ENCODE results near the gene SP100.

SP100 gene

GRCh38 chr2:230589025-230589424 lies 173.0 kb downstream of the SP100 start:
- Histone ChIP-seq H3K36me3 (ENCODE audit: control insufficient read depth in 1 of 2, insufficient read depth in 2 of 2, low read depth in 1 of 2, low read length in 2 of 2) (no peaks in the 10 kb centered on the region), H3K14ac (ENCODE audit: low read length in 2 of 2) (no peak overlapping the region), H4K91ac (ENCODE audit: low read length) (no peak overlapping the region), H3K23ac (ENCODE audit: low read length in 2 of 2) (no peak overlapping the region), H3K79me1 (replicated peaks; ENCODE audit: low read length, poor library complexity, severe bottlenecking) (no peaks in the 10 kb centered on the region), H4K8ac (ENCODE audit: low read length) (no peak overlapping the region), H3K27ac (ENCODE audit: low read length, poor library complexity, severe bottlenecking) (no peak overlapping the region), H3K9me3 (ENCODE audit: control insufficient read depth, low read length) (no peaks in the 10 kb centered on the region), H2AFZ (ENCODE audit: low read depth, low read length) (no peak overlapping the region), H3K4me1 (ENCODE audit: control insufficient read depth, insufficient read depth, low read depth, low read length) (no peaks in the 10 kb centered on the region), H3K4me3 (ENCODE audit: insufficient read depth in 1 of 2, low read depth in 1 of 2, low read length in 2 of 2) (no peak overlapping the region), H2BK15ac (ENCODE audit: low read depth, poor library complexity, severe bottlenecking) (no peak overlapping the region), H3K9ac (ENCODE audit: low read length) (no peak overlapping the region), H3K27me3 (ENCODE audit: control insufficient read depth in 1 of 2, insufficient read depth in 1 of 2, low read length in 2 of 2) (peaks cover 0 to 8% of the 10 kb centered on the region in 2 experiments), H3K18ac (ENCODE audit: low read depth in 1 of 2, low read length in 2 of 2) (no peak overlapping the region), H3K4ac (ENCODE audit: low read depth in 1 of 2, low read length in 2 of 2) (no peak overlapping the region), H2BK5ac (ENCODE audit: low read depth, low read length, poor library complexity, severe bottlenecking) (no peak overlapping the region), H3K4me2 (ENCODE audit: low read length, poor library complexity, severe bottlenecking) (no peak overlapping the region), H2BK12ac (ENCODE audit: low read length in 2 of 2) (no peak overlapping the region), H2AK5ac (ENCODE audit: low read length, severe bottlenecking) (no peak overlapping the region), H2BK120ac (ENCODE audit: low read depth, low read length) (no peak overlapping the region)
- 60% methylated on average over 3 of the region's 3 CpGs for WGBS
- DNase-seq: no peak

GRCh38 chr2:230589497-230590015 lies 173.6 kb downstream of the SP100 start:
- H2AFZ ChIP-seq (ENCODE audit: low read depth, low read length): no peak overlapping the region
- H3K27me3 ChIP-seq (ENCODE audit: control insufficient read depth in 1 of 2, insufficient read depth in 1 of 2, low read length in 2 of 2): peaks cover 0 to 8% of the 10 kb centered on the region in 2 experiments
- H2BK5ac ChIP-seq (ENCODE audit: low read depth, low read length, poor library complexity, severe bottlenecking): no peak overlapping the region
- no peaks in the 10 kb centered on the region for H3K9me3 ChIP-seq (ENCODE audit: control insufficient read depth, low read length)
- H3K36me3 ChIP-seq (ENCODE audit: control insufficient read depth in 1 of 2, insufficient read depth in 2 of 2, low read depth in 1 of 2, low read length in 2 of 2): no peaks in the 10 kb centered on the region
- no peak overlapping the region for H2BK12ac ChIP-seq (ENCODE audit: low read length in 2 of 2)
- WGBS: 97% methylated on average over 1 of the region's 3 CpGs
- no peak overlapping the region for H3K4ac ChIP-seq (ENCODE audit: low read depth in 1 of 2, low read length in 2 of 2)
- no peak overlapping the region for H3K4me2 ChIP-seq (ENCODE audit: low read length, poor library complexity, severe bottlenecking)
- no peaks in the 10 kb centered on the region for H3K79me1 ChIP-seq (replicated peaks; ENCODE audit: low read length, poor library complexity, severe bottlenecking)
- no peak overlapping the region for H2AK5ac ChIP-seq (ENCODE audit: low read length, severe bottlenecking)
- H4K91ac ChIP-seq (ENCODE audit: low read length): no peak overlapping the region
- H3K23ac ChIP-seq (ENCODE audit: low read length in 2 of 2): no peak overlapping the region
- no peak overlapping the region for H3K18ac ChIP-seq (ENCODE audit: low read depth in 1 of 2, low read length in 2 of 2)
- H3K27ac ChIP-seq (ENCODE audit: low read length, poor library complexity, severe bottlenecking): no peak overlapping the region
- DNase-seq: no peak
- H3K9ac ChIP-seq (ENCODE audit: low read length): no peak overlapping the region
- H3K4me3 ChIP-seq (ENCODE audit: insufficient read depth in 1 of 2, low read depth in 1 of 2, low read length in 2 of 2): no peak overlapping the region
- no peak overlapping the region for H4K8ac ChIP-seq (ENCODE audit: low read length)
- H3K14ac ChIP-seq (ENCODE audit: low read length in 2 of 2): no peak overlapping the region
- H3K4me1 ChIP-seq (ENCODE audit: control insufficient read depth, insufficient read depth, low read depth, low read length): no peaks in the 10 kb centered on the region
- no peak overlapping the region for H2BK120ac ChIP-seq (ENCODE audit: low read depth, low read length)
- H2BK15ac ChIP-seq (ENCODE audit: low read depth, poor library complexity, severe bottlenecking): no peak overlapping the region

- H3K79me1 ChIP-seq (replicated peaks; ENCODE audit: low read length, poor library complexity, severe bottlenecking): no peaks in the 10 kb centered on the region
- H3K4ac ChIP-seq (ENCODE audit: low read depth in 1 of 2, low read length in 2 of 2): no peak overlapping the region
- H3K9me3 ChIP-seq (ENCODE audit: control insufficient read depth, low read length): no peaks in the 10 kb centered on the region
- H2BK12ac ChIP-seq (ENCODE audit: low read length in 2 of 2): no peak overlapping the region
- no peak overlapping the region for H4K91ac ChIP-seq (ENCODE audit: low read length)
- no peak overlapping the region for H4K8ac ChIP-seq (ENCODE audit: low read length)
- H2BK15ac ChIP-seq (ENCODE audit: low read depth, poor library complexity, severe bottlenecking): no peak overlapping the region
- H2BK120ac ChIP-seq (ENCODE audit: low read depth, low read length): no peak overlapping the region
- H3K36me3 ChIP-seq (ENCODE audit: control insufficient read depth in 1 of 2, insufficient read depth in 2 of 2, low read depth in 1 of 2, low read length in 2 of 2): no peaks in the 10 kb centered on the region
- H3K4me2 ChIP-seq (ENCODE audit: low read length, poor library complexity, severe bottlenecking): no peak overlapping the region
- H3K27ac ChIP-seq (ENCODE audit: low read length, poor library complexity, severe bottlenecking): no peak overlapping the region
- H3K4me3 ChIP-seq (ENCODE audit: insufficient read depth in 1 of 2, low read depth in 1 of 2, low read length in 2 of 2): no peak overlapping the region
- H3K9ac ChIP-seq (ENCODE audit: low read length): no peak overlapping the region
- H3K18ac ChIP-seq (ENCODE audit: low read depth in 1 of 2, low read length in 2 of 2): no peak overlapping the region
- 78% methylated on average over 2 of the region's 3 CpGs for WGBS
- DNase-seq: no peak
- H2AK5ac ChIP-seq (ENCODE audit: low read length, severe bottlenecking): no peak overlapping the region
- H3K27me3 ChIP-seq (ENCODE audit: control insufficient read depth in 1 of 2, insufficient read depth in 1 of 2, low read length in 2 of 2): peaks cover 0 to 8% of the 10 kb centered on the region in 2 experiments
- H2BK5ac ChIP-seq (ENCODE audit: low read depth, low read length, poor library complexity, severe bottlenecking): no peak overlapping the region
- H2AFZ ChIP-seq (ENCODE audit: low read depth, low read length): no peak overlapping the region
- H3K23ac ChIP-seq (ENCODE audit: low read length in 2 of 2): no peak overlapping the region
- no peak overlapping the region for H3K14ac ChIP-seq (ENCODE audit: low read length in 2 of 2)
- H3K4me1 ChIP-seq (ENCODE audit: control insufficient read depth, insufficient read depth, low read depth, low read length): no peaks in the 10 kb centered on the region
These were observed 174.3 kb downstream of the SP100 start for GRCh38 chr2:230590333-230590732.

- Histone ChIP-seq H2BK120ac (ENCODE audit: low read depth, low read length) (no peak overlapping the region), H3K27me3 (ENCODE audit: control insufficient read depth in 1 of 2, insufficient read depth in 1 of 2, low read length in 2 of 2) (peaks cover 0 to 8% of the 10 kb centered on the region in 2 experiments), H3K4me1 (ENCODE audit: control insufficient read depth, insufficient read depth, low read depth, low read length) (no peaks in the 10 kb centered on the region), H3K36me3 (ENCODE audit: control insufficient read depth in 1 of 2, insufficient read depth in 2 of 2, low read depth in 1 of 2, low read length in 2 of 2) (no peaks in the 10 kb centered on the region), H4K91ac (ENCODE audit: low read length) (no peak overlapping the region), H3K4ac (ENCODE audit: low read depth in 1 of 2, low read length in 2 of 2) (no peak overlapping the region), H2AK5ac (ENCODE audit: low read length, severe bottlenecking) (no peak overlapping the region), H2BK15ac (ENCODE audit: low read depth, poor library complexity, severe bottlenecking) (no peak overlapping the region), H2AFZ (ENCODE audit: low read depth, low read length) (no peak overlapping the region), H3K18ac (ENCODE audit: low read depth in 1 of 2, low read length in 2 of 2) (no peak overlapping the region), H3K9ac (ENCODE audit: low read length) (no peak overlapping the region), H2BK5ac (ENCODE audit: low read depth, low read length, poor library complexity, severe bottlenecking) (no peak overlapping the region), H4K8ac (ENCODE audit: low read length) (no peak overlapping the region), H3K4me3 (ENCODE audit: insufficient read depth in 1 of 2, low read depth in 1 of 2, low read length in 2 of 2) (no peak overlapping the region), H3K4me2 (ENCODE audit: low read length, poor library complexity, severe bottlenecking) (no peak overlapping the region), H3K79me1 (replicated peaks; ENCODE audit: low read length, poor library complexity, severe bottlenecking) (no peaks in the 10 kb centered on the region), H3K9me3 (ENCODE audit: control insufficient read depth, low read length) (no peaks in the 10 kb centered on the region), H3K14ac (ENCODE audit: low read length in 2 of 2) (no peak overlapping the region), H3K27ac (ENCODE audit: low read length, poor library complexity, severe bottlenecking) (no peak overlapping the region), H3K23ac (ENCODE audit: low read length in 2 of 2) (no peak overlapping the region), H2BK12ac (ENCODE audit: low read length in 2 of 2) (no peak overlapping the region)
- no peak for DNase-seq
- 84% methylated on average over 6 of the region's 6 CpGs for WGBS
These were observed 175.8 kb downstream of the SP100 start for GRCh38 chr2:230591850-230592249.

All from mesenchymal stem cell (in vitro differentiated cells and primary cell).